Calu3 (cell line): ENCODE results near the gene PARD3. TPM values are rescaled to one million over a fixed set of nuclear protein-coding genes. Genes with fewer than 3 reads are reported as not detected.
"Not testable (repeated sequence)": the region's sequence is repeated elsewhere in the genome, so short reads cannot be mapped to it uniquely, and the experiment has no call there.

Source experiments
- BruUV-seq: library from RNA; stranded (reverse); fragments of 400-500 nt; replicated peaks from 2 replicates; lab custom pipeline; 2021; lab: Mats Ljungman, UMichigan
- CTCF ChIA-PET: fragments of 300-600 bp; sonication (Branson Sonifier 250); formaldehyde crosslinking; loops from one replicate; lab custom pipeline; 2022; ENCODE audit warnings: antibody characterized with exemption; lab: Charles Lee
- DNase-seq: peaks from one replicate; pipeline ENCODE4 v3.0.0; 2022
- H3K27ac Mint-ChIP-seq: one replicate; pipeline ENCODE4 v1.8.0; 2022; ENCODE audit warnings: mixed read lengths; ENCODE audit not compliant: unreplicated experiment
- H3K27me3 Mint-ChIP-seq: one replicate; pipeline ENCODE4 v1.8.0; 2022; ENCODE audit warnings: mixed read lengths; ENCODE audit not compliant: unreplicated experiment
- H3K36me3 Mint-ChIP-seq: one replicate; pipeline ENCODE4 v1.8.0; 2022; ENCODE audit warnings: mild to moderate bottlenecking, moderate library complexity, mixed read lengths; ENCODE audit not compliant: insufficient read depth, unreplicated experiment
- H3K4me1 Mint-ChIP-seq: one replicate; pipeline ENCODE4 v1.8.0; 2022; ENCODE audit warnings: mild to moderate bottlenecking, low read depth, mixed read lengths; ENCODE audit not compliant: unreplicated experiment
- H3K4me3 Mint-ChIP-seq: one replicate; pipeline ENCODE4 v1.8.0; 2022; ENCODE audit warnings: mild to moderate bottlenecking, low read depth, moderate library complexity, mixed read lengths; ENCODE audit not compliant: unreplicated experiment
- H3K9me3 Mint-ChIP-seq: one replicate; pipeline ENCODE4 v1.8.0; 2022; ENCODE audit warnings: low read depth, mixed read lengths; ENCODE audit not compliant: unreplicated experiment
- intact Hi-C: fragments of 100-400 bp; cut with micrococcal nuclease; formaldehyde crosslinking; loops from one replicate; pipeline ENCODE4 v1.10.0; 2022; ENCODE audit not compliant: unreplicated experiment
- total RNA-seq: library from RNA; stranded (reverse); gene quantifications from 2 replicates; pipeline ENCODE4 v1.2.3, GENCODE V29; 2022
- TF ChIP-seq, protein P1 (sequence below): fragments of 200-600 bp; IDR thresholded peaks from one replicate; pipeline ENCODE4 v1.8.0; 2022; ENCODE audit warnings: antibody characterized with exemption; ENCODE audit not compliant: unreplicated experiment

The PARD3 gene
- total RNA-seq, 1 experiment from 2014 or later = 62.4 TPM

DNA sequence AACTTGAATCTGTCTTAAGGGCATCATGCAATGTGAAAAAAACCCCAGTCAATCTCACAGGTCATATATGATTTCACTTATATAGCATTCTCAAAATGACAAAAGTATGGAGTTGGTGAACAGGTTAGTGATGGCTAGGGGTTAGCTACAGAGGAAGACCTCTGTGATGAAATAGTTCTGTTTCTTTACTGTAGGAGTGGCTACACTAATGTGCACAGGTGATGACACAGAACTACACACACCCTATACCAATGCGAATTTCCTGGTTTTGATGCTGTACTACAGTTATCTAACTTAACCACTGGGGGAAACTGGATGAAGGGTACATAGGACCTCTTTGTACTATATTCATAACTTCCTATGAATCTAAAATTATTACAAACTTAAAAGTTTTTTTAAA lies 541.8 kb downstream of the PARD3 start:
- no peak overlapping the region for H3K4me3 Mint-ChIP-seq
- DNase-seq = no peak
- intact Hi-C loops = no loop called here
- peaks cover 2% of the 10 kb centered on the region for H3K9me3 Mint-ChIP-seq
- H3K27me3 Mint-ChIP-seq = no peaks in the 10 kb centered on the region
- no peaks in the 10 kb centered on the region for H3K4me1 Mint-ChIP-seq
- no peak overlapping the region for H3K27ac Mint-ChIP-seq
- CTCF ChIA-PET = no interaction called here
- BruUV-seq = no TSS peak
- no peaks in the 10 kb centered on the region for H3K36me3 Mint-ChIP-seq
- TF ChIP-seq, protein P1, sequence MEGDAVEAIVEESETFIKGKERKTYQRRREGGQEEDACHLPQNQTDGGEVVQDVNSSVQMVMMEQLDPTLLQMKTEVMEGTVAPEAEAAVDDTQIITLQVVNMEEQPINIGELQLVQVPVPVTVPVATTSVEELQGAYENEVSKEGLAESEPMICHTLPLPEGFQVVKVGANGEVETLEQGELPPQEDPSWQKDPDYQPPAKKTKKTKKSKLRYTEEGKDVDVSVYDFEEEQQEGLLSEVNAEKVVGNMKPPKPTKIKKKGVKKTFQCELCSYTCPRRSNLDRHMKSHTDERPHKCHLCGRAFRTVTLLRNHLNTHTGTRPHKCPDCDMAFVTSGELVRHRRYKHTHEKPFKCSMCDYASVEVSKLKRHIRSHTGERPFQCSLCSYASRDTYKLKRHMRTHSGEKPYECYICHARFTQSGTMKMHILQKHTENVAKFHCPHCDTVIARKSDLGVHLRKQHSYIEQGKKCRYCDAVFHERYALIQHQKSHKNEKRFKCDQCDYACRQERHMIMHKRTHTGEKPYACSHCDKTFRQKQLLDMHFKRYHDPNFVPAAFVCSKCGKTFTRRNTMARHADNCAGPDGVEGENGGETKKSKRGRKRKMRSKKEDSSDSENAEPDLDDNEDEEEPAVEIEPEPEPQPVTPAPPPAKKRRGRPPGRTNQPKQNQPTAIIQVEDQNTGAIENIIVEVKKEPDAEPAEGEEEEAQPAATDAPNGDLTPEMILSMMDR = no peak

DNA sequence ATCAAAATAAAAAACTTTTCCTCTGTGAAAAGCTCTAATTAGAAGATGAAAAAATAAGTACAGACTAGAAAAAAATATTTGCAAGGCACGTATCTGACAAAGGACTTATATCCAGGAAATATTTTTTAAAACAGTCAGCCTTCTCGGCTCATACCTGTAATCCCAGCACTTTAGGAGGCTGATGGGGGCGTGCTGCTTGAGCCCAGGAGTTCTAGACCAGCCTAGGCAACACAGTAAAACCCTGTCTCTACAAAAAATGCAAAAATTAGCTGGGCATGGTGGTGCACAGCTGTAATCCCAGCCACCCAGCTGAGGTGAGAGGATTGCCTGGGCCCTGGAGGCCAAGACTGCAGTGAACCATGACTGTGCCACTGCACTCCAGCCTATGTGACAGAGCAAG lies 542.8 kb downstream of the PARD3 start:
- CTCF ChIA-PET = no interaction called here
- intact Hi-C loops = no loop called here
- no peak overlapping the region for H3K4me3 Mint-ChIP-seq
- H3K4me1 Mint-ChIP-seq = no peaks in the 10 kb centered on the region
- BruUV-seq = no TSS peak
- no peaks in the 10 kb centered on the region for H3K27me3 Mint-ChIP-seq
- H3K36me3 Mint-ChIP-seq = no peaks in the 10 kb centered on the region
- H3K9me3 Mint-ChIP-seq = peaks cover 2% of the 10 kb centered on the region
- no peak overlapping the region for H3K27ac Mint-ChIP-seq
- DNase-seq = no peak
- TF ChIP-seq, protein P1 = no peak

DNA sequence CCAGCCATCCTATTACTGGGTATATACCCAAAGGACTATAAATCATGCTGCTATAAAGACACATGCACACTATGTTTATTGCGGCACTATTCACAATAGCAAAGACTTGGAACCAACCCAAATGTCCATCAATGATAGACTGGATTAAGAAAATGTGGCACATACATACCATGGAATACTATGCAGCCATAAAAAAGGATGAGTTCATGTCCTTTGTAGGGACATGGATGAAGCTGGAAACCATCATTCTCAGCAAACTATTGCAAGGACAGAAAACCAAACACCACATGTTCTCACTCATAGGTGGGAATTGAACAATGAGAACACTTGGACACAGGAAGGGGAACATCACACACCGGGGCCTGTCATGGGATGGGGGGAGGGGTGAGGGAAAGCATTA lies 546.7 kb downstream of the PARD3 start:
- H3K36me3 Mint-ChIP-seq, H3K4me3 Mint-ChIP-seq, H3K27ac Mint-ChIP-seq, H3K27me3 Mint-ChIP-seq, H3K4me1 Mint-ChIP-seq, BruUV-seq, DNase-seq, intact Hi-C loops, H3K9me3 Mint-ChIP-seq, CTCF ChIA-PET: not testable (repeated sequence)

DNA sequence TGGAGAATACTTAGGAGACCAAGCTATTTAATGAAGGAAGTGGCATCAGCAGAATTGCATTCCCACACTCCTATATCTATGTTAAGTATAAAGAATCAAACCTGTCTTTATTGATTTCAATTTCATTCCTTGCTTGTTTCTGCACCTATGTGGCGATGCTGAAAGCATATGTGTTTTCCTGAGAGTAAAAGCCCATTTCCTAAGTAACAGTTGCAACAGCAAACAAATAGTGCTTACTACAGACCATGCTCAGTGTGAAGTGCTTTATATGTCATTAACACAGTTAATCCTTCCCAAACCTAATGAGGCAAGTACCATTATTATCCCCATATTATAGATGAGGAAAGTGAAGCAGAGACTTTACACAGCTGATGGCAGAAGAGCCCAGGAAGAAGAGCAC lies 552.1 kb downstream of the PARD3 start:
- no peaks in the 10 kb centered on the region for H3K9me3 Mint-ChIP-seq
- no peak for DNase-seq
- H3K27me3 Mint-ChIP-seq = no peaks in the 10 kb centered on the region
- no peaks in the 10 kb centered on the region for H3K36me3 Mint-ChIP-seq
- TF ChIP-seq, protein P1 = no peak
- CTCF ChIA-PET = no interaction called here
- no peaks in the 10 kb centered on the region for H3K4me1 Mint-ChIP-seq
- H3K27ac Mint-ChIP-seq = no peak overlapping the region
- intact Hi-C loops = no loop called here
- H3K4me3 Mint-ChIP-seq = no peak overlapping the region
- BruUV-seq = no TSS peak

- BruUV-seq = no TSS peak
- no peaks in the 10 kb centered on the region for H3K36me3 Mint-ChIP-seq
- intact Hi-C loops = no loop called here
- CTCF ChIA-PET = no interaction called here
- no peaks in the 10 kb centered on the region for H3K9me3 Mint-ChIP-seq
- DNase-seq = no peak
- no peak overlapping the region for H3K4me3 Mint-ChIP-seq
- no peaks in the 10 kb centered on the region for H3K27me3 Mint-ChIP-seq
- no peaks in the 10 kb centered on the region for H3K4me1 Mint-ChIP-seq
- no peak overlapping the region for H3K27ac Mint-ChIP-seq
- TF ChIP-seq, protein P1 = no peak
Measured at GRCh38 chr10:34260904-34261303, 554.2 kb downstream of the PARD3 start.
